GDM1 (cell line): ENCODE measurements around the gene RTN4RL1.

Experiments
- DNase-seq: peaks from one replicate; lab custom pipeline; 2025; lab: John Stamatoyannopoulos, UW

The RTN4RL1 gene

DNA sequence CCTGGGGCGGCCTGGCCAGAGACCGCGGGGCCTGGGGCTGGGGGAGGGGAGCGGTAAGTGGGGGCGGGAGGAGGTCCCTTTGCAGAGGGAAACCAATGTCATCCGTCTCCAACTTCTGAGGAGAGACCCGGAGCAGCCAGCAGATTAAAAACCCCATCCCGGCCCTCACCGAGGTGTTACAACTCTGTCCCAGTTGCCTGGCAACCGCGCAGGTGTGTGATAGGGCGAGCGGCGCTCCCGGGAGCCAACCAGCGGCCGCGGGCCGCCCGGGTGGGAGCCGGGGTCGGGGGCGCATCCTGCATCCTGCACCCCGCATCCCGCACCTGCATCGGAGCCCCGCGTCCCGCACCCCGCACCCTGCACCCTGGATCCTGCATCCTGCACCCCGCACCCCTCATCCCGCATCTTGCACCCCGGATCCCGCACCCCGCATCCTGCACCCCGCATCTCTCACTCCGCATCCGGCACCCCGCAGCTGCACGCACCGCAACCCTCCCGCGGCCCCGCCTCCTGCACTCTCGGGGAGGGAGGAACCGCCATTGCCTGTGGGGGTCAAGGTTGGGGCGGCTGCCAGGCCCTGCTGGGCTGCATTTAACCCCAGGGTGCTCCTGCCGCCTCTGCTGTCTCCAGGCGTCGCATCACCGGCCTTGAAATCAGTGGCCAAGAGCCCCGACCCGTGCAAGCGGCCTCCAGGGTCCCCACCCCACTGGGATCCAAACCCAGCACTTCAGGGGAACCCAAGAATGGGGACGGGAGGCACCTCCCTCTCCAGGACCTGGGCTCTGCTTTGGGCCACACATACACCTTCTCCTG, 47.3 kb downstream of the RTN4RL1 start:
- no peak for DNase-seq

DNA sequence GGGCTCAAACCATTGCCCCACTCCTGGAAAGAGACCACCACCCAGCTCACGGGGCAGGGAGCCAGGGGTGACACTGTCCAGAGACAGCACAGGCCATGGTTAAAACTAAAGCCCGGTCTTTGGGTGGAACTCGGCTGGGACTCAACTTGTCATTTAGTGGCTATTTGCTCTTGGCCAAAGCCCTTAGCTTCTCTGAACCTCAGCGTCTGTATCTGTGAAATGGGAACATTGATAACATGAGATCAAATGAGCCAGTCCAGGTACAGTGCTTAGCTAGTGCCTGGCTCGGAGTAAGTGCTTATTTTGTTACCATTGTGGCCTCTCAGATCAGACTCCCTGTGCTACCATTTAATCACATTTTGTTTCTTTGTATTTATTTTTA, 48.5 kb downstream of the RTN4RL1 start:
- no peak for DNase-seq

DNA sequence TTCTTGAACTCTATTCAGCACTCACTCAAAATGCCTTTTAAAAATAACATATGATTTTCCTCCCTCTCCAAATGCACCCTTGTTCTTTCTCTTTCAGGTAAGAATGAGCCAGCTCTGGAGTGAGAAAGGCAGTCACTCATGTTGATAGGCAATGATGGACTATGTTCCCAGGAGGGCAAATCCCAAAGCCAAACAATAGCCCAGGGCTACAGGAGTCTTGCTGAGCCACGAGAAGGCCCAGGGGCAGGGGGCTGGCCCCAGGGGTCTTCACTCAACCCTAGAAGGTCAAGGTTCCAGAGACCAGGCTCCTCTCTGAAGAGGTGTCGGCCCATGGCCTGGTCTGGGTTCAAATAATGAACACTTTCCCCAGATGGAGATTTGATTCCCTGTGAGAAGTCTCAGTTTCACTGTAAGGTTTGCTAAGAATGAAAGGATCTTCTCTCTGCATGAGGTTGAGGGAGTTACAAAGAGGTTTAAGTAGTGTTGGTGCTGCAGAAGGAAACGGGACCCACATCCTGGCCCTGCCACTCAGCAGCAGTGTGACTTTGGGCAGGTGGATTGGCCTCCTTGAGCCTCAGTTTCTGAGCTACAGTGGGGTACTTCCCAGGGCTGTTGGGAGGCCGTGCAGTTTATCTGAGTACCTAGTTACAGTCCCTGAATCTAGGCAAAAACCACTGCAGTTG, 49.0 kb downstream of the RTN4RL1 start:
- no peak for DNase-seq

DNA sequence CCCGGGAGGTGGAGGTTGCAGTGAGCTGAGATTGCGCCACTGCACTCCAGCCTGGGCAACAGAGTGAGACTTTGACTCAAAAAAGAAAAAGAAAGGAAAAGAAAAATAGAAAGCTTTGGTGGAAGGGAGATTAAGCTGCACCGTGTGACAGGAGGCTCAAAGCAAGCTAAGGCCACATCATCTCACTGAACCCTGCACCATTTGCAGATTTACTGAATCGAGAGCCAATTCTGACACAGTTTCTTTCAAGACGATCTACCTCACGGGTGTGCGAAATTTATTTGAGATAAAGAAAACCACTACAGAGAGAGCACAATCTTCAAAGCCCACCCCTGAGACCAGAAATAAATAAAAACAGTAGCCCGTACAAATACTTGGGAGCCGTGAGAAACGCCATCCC, 49.6 kb downstream of the RTN4RL1 start:
- no peak for DNase-seq

DNA sequence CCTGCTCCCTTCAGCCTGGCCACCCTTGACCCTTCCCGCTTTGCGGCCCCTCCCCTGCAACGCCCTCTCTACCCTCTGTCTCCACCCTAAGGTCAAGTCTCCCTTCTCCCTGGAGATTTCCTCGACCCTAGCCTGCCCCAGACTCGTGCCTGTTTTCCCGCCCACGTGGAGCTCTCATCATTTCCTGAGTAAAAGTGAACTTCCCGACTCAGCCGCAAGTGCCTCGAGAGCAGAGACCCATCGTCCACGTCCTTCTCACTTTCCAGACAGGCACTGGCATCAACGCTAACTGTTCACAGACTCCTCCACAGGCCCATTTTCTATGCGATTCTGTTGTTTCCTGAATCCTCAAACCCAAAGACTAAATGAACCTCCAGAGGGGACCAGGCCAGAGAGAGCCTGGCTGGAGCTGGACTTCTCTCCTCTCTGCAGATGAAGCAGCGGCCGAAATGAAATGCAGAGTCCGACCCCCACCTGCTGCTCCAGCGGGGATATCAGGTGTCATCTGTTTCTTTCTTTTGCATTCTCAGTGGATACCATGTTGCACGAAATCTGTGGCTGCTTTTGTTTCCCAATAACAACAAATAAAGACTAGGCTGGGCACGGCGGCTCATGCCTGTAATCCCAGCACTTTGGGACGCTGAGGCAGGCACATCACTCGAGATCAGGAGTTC, 52.5 kb downstream of the RTN4RL1 start:
- DNase-seq, result no peak

DNA sequence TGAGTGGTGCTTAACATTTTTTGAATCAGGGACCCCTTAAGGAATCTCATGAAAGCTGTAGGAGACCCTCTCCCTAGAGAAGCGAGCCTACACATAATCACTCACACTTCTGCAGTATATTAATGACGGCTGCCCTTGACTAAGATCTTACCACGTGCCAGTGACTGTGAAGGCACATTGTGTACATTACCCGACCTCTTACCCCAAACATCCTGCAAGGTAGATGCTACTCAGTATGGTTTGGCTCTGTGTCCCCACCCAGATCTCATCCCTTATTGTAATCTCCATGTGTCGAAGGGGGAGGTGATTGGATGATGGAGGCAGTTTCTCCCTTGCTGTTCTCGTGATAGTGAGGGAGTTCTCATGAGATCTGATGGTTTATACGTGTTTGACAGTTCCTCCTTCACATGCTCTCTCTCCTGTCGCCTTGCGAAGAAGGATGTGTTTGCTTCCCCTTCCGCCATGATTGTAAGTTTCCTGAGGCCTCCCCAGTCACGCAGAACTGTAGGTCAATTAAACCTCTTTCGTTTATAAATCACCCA, 54.2 kb downstream of the RTN4RL1 start:
- DNase-seq, result no peak

DNA sequence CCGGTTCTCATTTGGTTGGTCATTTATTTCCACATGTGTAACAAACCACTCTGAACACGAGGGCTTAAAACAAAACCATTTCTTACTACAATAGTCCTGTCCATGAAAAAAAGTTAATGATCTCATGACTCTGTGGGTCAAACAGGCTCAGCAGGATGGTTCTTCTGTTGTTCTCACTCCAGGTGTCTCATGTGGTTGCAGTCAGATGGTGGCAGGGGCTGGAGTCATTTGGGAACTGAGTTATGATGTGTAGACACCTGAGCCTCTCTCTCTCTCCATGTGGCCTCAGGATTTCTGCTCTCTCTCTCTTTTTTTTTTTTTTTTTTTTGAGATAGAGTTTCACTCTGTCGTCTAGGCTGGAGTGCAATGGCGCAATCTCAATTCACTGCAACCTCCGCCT, 55.4 kb downstream of the RTN4RL1 start:
- no peak for DNase-seq

DNA sequence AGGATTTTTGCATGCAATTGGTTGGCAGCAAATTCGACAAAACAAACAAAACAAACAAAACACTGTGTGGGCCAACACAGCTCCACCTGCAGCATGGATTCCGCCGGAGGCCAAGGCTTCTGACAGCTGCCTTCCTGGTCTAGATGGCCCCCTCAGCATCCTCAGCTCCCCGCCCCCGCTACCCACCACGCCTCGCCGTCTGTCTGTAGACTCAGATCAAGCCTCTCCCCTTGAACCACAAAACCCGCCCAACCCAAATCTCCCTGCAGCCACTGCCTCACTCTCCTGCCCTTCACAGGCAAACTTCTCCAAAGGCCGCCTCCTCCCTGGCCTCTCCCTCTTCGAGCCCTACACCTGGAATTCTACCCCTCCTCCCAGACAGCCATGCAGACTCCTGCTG, 57.9 kb downstream of the RTN4RL1 start:
- no peak for DNase-seq

DNA sequence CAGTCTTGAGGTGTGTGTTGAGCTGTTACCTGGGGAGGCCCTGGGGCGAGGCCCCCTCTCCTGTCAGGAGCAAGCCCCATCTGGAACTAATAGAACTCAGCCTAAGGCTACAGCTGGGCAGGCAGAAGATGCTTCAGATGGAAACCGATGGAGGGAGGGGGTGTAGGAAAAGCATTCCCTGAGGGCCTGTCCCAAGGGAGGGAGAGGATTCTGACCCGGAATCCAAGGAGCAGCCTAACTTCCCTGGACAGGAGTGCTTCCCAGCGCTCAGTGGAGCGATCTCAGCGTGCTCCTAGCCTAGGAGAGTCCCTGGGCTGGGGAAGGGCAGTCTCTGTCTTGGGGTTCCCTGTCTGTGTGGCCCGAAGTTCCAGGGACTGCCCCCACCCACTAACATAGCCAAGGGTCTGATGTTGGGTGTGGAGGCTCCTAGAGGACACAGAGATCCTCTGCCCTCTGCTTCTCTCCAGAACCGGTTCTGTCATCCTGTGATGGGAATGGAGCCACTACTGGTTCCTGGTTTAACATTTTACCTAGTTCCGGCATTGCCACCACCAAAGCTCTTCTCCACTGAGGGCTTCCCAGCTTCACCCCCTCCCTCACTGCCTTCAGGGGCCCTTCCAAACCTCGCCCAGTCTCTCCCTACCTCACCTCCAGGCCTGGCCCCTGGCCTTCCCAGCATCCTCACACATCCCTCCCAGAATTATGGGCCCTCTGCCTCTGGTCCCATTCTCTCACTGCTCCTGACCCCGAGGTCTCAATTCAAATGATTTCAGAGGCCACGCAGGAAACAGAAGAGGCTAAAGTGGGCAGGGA, 58.7 kb downstream of the RTN4RL1 start:
- no peak for DNase-seq

DNA sequence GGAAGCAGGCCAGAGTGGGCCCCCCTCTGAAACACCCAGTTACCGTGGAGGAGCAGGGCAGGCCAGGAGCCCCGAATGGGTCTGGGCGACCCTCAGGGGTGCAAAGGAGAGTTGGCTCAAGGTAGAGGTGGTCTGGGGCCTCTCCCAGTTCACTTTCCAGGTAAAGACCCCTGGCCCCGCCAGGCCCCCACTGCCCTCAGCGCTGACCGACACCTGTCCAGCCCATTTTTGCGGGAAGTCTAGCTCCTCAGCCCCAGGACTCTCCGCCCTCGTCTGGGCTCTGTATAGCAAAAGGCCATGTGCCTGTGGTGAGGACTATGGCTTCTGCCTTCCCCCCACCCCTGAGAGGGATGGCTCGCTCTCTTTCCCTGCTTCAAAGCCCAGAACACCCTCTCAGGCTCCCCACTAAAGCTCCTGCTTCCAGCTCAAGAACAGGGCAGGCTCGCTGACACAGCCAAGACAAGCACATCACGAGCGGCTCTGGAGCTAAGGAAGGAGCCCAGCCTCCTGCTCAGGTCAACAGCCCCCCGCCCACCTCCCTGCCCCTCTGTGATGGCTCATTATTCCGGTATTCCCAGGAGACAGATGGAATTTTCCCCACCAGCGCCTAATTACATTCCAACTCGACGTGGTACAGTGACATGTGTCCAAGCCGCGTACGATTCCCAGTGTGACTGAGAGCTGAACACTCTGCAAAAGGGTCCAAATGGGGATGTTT, 59.4 kb downstream of the RTN4RL1 start:
- no peak for DNase-seq

DNA sequence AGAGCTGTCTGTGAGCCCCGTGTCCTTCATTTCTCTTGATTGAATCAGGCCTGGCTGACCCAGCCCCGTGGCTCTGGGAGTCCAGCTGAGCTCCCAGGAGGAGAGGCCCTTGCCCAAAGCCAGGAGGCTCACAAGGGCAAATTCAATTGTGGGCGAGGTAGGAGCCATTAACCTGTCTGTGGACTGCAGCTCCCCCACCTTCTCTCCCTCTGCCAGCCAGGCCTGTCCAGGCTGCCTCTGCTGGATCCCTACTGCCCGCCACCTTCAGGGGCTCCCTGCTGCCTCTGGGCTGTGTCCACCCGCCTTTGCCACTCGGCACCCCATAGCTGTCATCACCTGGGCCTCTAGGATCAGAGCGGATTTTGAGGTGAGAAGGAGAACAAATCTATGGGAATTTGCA, 61.9 kb downstream of the RTN4RL1 start:
- no peak for DNase-seq

DNA sequence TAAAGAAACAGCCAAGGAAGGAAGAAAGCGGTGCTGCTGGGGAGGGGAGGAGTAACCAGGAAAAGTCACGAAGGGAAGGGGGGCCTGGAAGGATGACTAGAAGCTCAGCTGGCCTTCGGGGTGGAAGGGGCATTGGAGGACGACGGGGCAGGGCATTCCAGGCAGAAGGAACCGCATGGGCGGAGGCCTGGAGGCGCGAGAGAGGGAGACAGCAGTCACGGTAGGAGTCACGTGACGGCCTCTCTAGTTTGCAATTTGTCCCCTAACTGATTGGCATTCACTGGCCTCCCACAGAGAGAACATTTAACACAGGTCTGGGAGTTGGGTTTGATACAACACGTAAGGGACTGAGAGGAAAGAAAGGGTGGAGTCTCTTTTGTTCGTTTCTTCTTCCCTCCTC, 63.9 kb downstream of the RTN4RL1 start:
- no peak for DNase-seq

DNA sequence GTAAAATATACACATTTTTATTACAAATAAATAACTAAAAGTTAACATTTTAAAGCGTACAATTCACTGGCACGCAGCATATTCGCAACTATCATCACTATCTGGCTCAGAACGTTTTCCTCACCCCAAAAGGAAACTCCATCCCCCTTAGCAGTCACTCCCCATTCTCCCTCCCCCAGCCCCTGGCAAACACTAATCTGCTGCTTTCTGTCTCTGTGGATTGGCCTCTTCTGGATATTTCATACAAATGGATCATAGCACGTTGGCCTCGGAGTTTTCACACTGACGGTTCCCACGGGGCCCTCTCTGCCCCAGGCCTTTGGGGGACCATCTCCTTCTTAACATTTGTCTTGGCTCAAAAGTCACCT, 64.6 kb downstream of the RTN4RL1 start:
- DNase-seq, result no peak

DNA sequence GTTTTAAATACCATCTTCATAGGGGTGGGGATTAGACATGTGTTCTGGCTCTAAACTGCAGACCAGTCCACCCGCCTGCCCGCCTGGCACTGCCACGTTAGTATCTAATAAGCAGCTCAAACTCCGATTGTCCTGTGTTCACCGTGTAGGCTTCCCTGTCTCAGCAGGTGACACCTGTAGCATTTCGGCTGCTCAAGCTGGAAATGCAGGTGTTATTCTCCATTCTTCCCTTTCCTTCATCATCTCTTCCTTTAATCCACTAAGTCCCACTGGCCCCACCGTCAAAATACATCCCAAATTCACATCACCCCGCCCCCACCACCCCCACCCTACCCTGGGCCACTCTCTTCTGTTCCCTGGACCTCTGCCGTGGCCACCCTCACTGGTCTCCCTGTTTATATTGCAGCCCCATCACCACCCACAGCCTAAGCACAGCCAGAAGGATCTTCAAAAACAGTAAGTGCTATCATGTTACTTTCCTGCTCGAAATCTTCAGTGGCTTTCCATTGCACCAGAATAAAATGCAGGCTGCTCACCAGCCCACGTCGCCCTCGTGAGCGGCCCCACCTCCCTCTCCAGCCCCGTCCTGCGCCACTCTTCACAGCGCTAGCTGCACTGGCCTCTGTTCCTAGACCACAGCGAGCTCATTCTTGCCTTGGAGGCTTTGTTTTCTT, 65.1 kb downstream of the RTN4RL1 start:
- DNase-seq, result no peak

DNA sequence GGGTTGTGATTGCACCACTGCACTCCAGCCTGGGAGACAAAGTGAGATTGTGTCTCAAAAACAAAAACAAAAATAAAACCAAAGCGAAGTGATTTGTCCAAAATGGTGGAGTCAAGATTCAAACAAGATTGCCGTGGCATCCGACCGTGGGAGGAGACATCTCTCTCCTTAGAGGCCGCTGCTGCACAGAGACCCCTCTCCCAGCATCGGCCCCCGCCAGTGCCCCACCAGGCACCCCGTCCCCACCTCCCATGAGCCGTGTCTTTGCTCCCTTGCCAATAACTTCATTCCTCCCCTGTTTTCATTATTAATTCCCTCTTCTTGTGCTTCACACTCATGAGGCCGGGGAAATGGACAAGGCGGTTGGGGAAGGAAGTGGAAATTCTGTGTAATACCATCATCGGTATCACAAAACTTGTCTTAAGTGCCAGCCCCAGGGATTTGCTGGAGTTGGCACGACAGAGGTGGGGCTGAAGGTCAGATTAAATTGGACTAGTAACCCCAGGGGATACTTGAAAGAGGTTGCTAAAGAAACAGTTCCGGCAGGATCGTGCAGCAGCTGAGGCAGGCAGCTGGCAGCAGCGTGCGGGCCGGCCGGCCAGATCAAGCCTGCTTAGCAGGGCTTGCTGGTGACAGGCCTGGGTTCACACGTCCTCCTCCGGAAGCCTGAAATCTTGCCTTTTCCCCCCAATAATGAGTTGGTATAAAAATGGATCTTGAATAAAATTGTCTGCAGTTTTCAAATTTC, 66.8 kb downstream of the RTN4RL1 start:
- no peak for DNase-seq

DNA sequence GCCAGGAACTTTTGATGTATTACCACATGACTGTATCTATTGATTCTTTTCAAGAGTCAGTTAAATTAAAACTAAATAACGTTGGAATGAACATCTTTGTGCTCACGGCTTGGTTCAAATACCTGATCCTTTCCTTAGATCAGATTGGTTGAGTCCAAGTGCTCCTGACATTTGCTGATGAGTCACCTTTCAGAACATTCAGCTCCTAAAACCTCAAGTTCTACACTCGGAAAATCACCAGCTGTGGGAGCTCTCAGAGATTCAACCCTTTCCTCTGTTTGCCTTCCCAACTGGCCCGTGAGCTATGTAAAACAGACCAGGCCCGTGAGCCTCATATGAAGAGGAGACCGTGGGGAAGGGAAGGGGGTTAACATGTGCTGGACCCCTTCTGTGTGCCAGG, 68.1 kb downstream of the RTN4RL1 start:
- no peak for DNase-seq

DNA sequence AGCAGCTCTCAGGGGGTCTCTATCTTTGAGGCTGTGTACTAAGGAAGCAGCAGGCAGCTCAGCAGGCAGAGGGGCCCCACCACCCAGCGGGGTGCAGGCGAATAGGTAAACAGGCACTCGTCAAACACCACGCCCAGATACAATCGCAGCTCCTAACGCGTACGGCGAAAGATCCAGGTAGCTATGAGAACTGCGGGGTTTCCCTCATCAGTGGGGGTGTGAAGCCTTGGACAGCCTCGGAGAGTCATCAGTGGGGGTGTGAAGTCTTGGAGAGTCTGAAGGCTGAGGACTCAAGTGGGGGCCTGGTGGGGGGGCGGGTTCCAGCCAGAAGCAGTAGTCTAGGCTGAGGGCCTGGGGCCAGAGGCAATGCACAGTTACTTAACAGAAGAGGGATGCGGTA, 69.0 kb downstream of the RTN4RL1 start:
- no peak for DNase-seq

DNA sequence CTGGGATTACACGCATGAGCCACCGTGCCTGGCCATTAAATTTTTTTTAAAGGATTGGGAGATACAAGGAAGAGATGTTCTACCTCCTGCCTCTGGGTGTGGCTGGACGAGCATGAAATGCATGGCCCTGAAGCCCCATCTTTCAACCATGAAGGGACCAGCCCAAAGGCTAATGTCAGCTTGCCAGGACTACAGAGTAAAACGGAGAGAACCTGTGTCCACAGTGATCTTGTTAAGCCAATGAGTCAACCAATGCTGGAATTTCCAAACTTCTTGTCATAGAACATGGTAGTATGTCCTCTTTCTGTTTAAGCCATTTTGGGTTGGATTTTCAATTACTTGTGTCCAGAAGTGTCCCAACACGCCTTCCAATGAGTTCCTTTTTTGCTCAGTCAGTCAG, 71.3 kb downstream of the RTN4RL1 start:
- no peak for DNase-seq

DNA sequence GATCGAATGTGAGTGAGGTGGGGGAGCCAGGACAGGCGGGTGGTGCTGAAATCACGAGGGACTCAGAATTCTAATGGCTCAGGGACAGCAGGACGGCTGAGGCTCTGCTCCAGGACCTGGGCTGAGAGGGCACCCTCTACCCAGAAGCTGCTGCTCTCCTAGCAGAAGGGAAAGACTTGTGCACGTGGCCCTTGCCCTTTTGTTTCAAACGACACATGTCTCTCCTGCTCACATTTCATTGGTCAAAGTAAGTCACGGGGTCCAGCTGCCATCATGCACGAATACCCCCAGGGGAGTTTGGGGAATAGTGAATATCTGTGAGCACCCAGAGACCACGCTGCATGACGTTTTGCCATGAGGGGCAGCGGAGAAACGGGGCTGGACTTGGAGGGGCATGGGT, 73.2 kb downstream of the RTN4RL1 start:
- no peak for DNase-seq

DNA sequence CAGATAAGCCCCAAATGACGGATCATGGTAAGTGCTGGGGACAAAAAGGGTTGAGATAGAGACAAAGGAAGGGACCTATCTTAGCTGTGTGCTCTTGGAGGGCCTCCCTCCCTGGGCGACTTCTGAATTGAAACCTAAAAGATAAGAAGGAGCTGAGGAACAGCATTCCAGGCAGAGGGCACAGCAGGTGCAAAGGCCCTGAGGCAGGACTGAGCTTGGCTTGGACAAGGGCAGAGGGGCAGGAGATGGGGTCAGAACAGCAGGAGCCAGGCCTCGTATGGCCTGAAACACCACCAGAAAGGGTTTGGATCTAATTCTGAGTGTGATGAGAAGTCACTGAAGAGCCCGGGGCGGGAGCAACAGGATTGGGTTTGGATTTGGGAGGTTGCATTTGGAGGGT, 75.4 kb downstream of the RTN4RL1 start:
- no peak for DNase-seq
